Lung (tissue), 12 donors: ENCODE measurements around the gene DRC7. TPM values are rescaled to one million over a fixed set of nuclear protein-coding genes. Genes with fewer than 3 reads are reported as not detected.
"Not testable (repeated sequence)": the region's sequence is repeated elsewhere in the genome, so short reads cannot be mapped to it uniquely, and the experiment has no call there.

ENCODE experiments used
- ATAC-seq: fragments of 200-7000 bp; cut with Tn5 transposase; one replicate; pipeline ENCODE4 v1.9.1; 2020; ENCODE audit warnings: moderate number of reproducible peaks; ENCODE audit not compliant: insufficient read depth, low FRiP score
- DNase-seq, 3 donors: peaks; one replicate each; pipeline ENCODE4 v3.0.0-alpha.2; 2013 to 2017
- H3K27ac ChIP-seq, 2 donors: one replicate each; pipeline ENCODE4 v1.5.1; 2013; ENCODE audit warnings: mild to moderate bottlenecking in 2 of 2, moderate library complexity in 2 of 2, control low read depth in 1 of 2, inconsistent platforms in 1 of 2, low read depth in 1 of 2, low read length in 1 of 2
- H3K27me3 ChIP-seq, 3 donors: one replicate each; pipeline ENCODE4 v1.5.1; 2013; ENCODE audit warnings: low read length in 2 of 3; ENCODE audit not compliant: control insufficient read depth in 3 of 3, insufficient read depth in 3 of 3
- H3K36me3 ChIP-seq, 4 donors: one replicate each; pipeline ENCODE4 v1.5.1; 2013; ENCODE audit warnings: low read length in 4 of 4, mild to moderate bottlenecking in 1 of 4, moderate library complexity in 1 of 4; ENCODE audit not compliant: control insufficient read depth in 4 of 4, insufficient read depth in 4 of 4
- H3K4me1 ChIP-seq, 5 donors: one replicate each; pipeline ENCODE4 v1.5.1; 2013; ENCODE audit warnings: low read length in 5 of 5, mild to moderate bottlenecking in 2 of 5, moderate library complexity in 1 of 5; ENCODE audit not compliant: control insufficient read depth in 5 of 5, insufficient read depth in 5 of 5
- H3K4me3 ChIP-seq: one replicate; pipeline ENCODE4 v1.5.1; 2013; ENCODE audit warnings: mild to moderate bottlenecking, control low read depth, moderate library complexity
- H3K9ac ChIP-seq, 2 donors: one replicate each; pipeline ENCODE4 v1.5.1; 2013; ENCODE audit warnings: low read length in 2 of 2, control low read depth in 1 of 2; ENCODE audit not compliant: insufficient read depth in 1 of 2
- H3K9me3 ChIP-seq, 4 donors: one replicate each; pipeline ENCODE4 v1.5.1; 2013; ENCODE audit warnings: low read length in 3 of 4, mild to moderate bottlenecking in 1 of 4, moderate library complexity in 1 of 4; ENCODE audit not compliant: control insufficient read depth in 4 of 4, insufficient read depth in 3 of 4
- CTCF ChIP-seq: IDR thresholded peaks from 2 replicates; pipeline ENCODE4 v1.5.1; 2012; ENCODE audit warnings: mild to moderate bottlenecking; ENCODE audit errors: control extremely low read depth, extremely low read depth
- WGBS, 2 donors: extraction: QIAGEN DNeasy Blood & Tissue Kit; methylation state at CpG; one replicate each; pipeline ENCODE4 v1.1.7; 2013; 5-methylcytosine and 5-hydroxymethylcytosine counted together
- polyA plus RNA-seq, 2 donors: library from polyadenylated mRNA; stranded (reverse); fragments of 200-250 nt; gene quantifications; one replicate each; pipeline ENCODE4 v1.2.1, GENCODE V29; 2013
- total RNA-seq, 2 donors: library from RNA; depleted of rRNA in 1 of 2; stranded (reverse); fragments of >200 nt in 1 of 2; gene quantifications; one replicate each; pipeline ENCODE4 v1.2.1, GENCODE V29; 2014 to 2021
- donor health status: control.
- donor health status: control.
- donor health status: Bipolar disorder and iron deficiency.
- donor health status: healthy.
- donor health status: DM: yes; HTN: yes; CAD: no.

Gene DRC7
- total and polyA plus RNA-seq, 4 donors: 2.5 to 10.9 (median 6.4) TPM

- 95 to 96% methylated on average over 14 of the region's 14 CpGs for WGBS, 2 donors
- Histone ChIP-seq H3K9me3 (no peaks in the 10 kb centered on the region), H3K36me3 (no peaks in the 10 kb centered on the region), H3K9ac (no peak overlapping the region), H3K27ac (no peak overlapping the region), H3K27me3 (no peaks in the 10 kb centered on the region), H3K4me3 (no peak overlapping the region), H3K4me1 (no peaks in the 10 kb centered on the region)
- DNase-seq: no peak
- no peak for TF ChIP-seq CTCF
- ATAC-seq: no peak
Measured at GRCh38 chr16:57728336-57729181, 34.0 kb downstream of the DRC7 start.

GRCh38 chr16:57729182-57729484 lies 34.5 kb downstream of the DRC7 start:
- no peaks in the 10 kb centered on the region for H3K36me3 ChIP-seq
- no peak overlapping the region for H3K4me3 ChIP-seq
- no peak for DNase-seq
- no peak for TF ChIP-seq CTCF
- no peak for ATAC-seq
- no peaks in the 10 kb centered on the region for H3K27me3 ChIP-seq
- WGBS, 2 donors: 95 to 100% methylated on average over 1 of the region's 1 CpG
- H3K4me1 ChIP-seq: no peaks in the 10 kb centered on the region
- H3K9me3 ChIP-seq: no peaks in the 10 kb centered on the region
- H3K27ac ChIP-seq: no peak overlapping the region
- H3K9ac ChIP-seq: no peak overlapping the region

- not testable (repeated sequence) for H3K9ac ChIP-seq
Measured at GRCh38 chr16:57729852-57730251, 35.2 kb downstream of the DRC7 start.

GRCh38 chr16:57730771-57731730 lies 36.4 kb downstream of the DRC7 start:
- no peak overlapping the region for H3K4me3 ChIP-seq
- TF ChIP-seq CTCF: no peak
- H3K9ac ChIP-seq: no peak overlapping the region
- H3K4me1 ChIP-seq: peaks cover 0 to 6% (median 0%) of the 10 kb centered on the region in 5 donors
- no peak overlapping the region for H3K27ac ChIP-seq
- ATAC-seq (no peak), DNase-seq (peak in 1 of 3 donors; percentile 8)
- 70 to 79% methylated on average over 13 of the region's 13 CpGs for WGBS, 2 donors
- H3K27me3 ChIP-seq: no peaks in the 10 kb centered on the region
- no peaks in the 10 kb centered on the region for H3K9me3 ChIP-seq
- H3K36me3 ChIP-seq: no peaks in the 10 kb centered on the region

More at GRCh38 chr16:57729852-57730251, 35.2 kb downstream of the DRC7 start:
- H3K36me3 ChIP-seq, ATAC-seq, H3K4me3 ChIP-seq, H3K4me1 ChIP-seq, DNase-seq, H3K9me3 ChIP-seq, H3K27me3 ChIP-seq, H3K27ac ChIP-seq: not testable (repeated sequence)
- 95 to 96% methylated on average over 6 of the region's 6 CpGs for WGBS, 2 donors
